Measurements from ENCODE around the gene METTL9. TPM values are rescaled to one million over a fixed set of nuclear protein-coding genes. Genes with fewer than 3 reads are reported as not detected.

Gene METTL9
- total RNA-seq, 2 donors from 2014 or later: 98.6 to 100 TPM

GRCh38 chr16:21590796-21591195 is 8.6 kb upstream of the METTL9 start:
- no peak overlapping the region for H3K4me3 ChIP-seq
- ATAC-seq (ENCODE audit: insufficient number of reproducible peaks, low FRiP score, low read depth): no peak
- no peaks in the 10 kb centered on the region for H3K27me3 ChIP-seq (replicated peaks; ENCODE audit: insufficient read depth)
- H3K9me3 ChIP-seq: no peaks in the 10 kb centered on the region
- no peaks in the 10 kb centered on the region for H3K4me1 ChIP-seq (ENCODE audit: control insufficient read depth in 1 of 2, low read depth in 2 of 2)
- DNase-seq (ENCODE audit: low spot score): no peak
- no peak for TF ChIP-seq CTCF (IDR thresholded peaks at IDR 0.05)
- no peaks in the 10 kb centered on the region for H3K36me3 ChIP-seq
- no peak overlapping the region for H3K27ac ChIP-seq

- Histone ChIP-seq H3K27me3 (replicated peaks; ENCODE audit: insufficient read depth) (no peaks in the 10 kb centered on the region), H3K36me3 (no peaks in the 10 kb centered on the region), H3K9me3 (no peaks in the 10 kb centered on the region), H3K27ac (no peak overlapping the region), H3K4me1 (ENCODE audit: control insufficient read depth in 1 of 2, low read depth in 2 of 2) (no peaks in the 10 kb centered on the region), H3K4me3 (no peak overlapping the region)
- no peak for DNase-seq (ENCODE audit: low spot score)
- ATAC-seq (ENCODE audit: insufficient number of reproducible peaks, low FRiP score, low read depth): no peak
- no peak for TF ChIP-seq CTCF (IDR thresholded peaks at IDR 0.05)
Observed at GRCh38 chr16:21592191-21592590, 7.2 kb upstream of the METTL9 start.

GRCh38 chr16:21593530-21594289 is 5.7 kb upstream of the METTL9 start:
- ATAC-seq (ENCODE audit: insufficient number of reproducible peaks, low FRiP score, low read depth) (no peak), DNase-seq (ENCODE audit: low spot score) (no peak)
- peaks cover 0 to 4% of the 10 kb centered on the region in 2 donors for H3K4me1 ChIP-seq (ENCODE audit: control insufficient read depth in 1 of 2, low read depth in 2 of 2)
- H3K27ac ChIP-seq: no peak overlapping the region
- no peaks in the 10 kb centered on the region for H3K36me3 ChIP-seq
- no peak for TF ChIP-seq CTCF (IDR thresholded peaks at IDR 0.05)
- H3K4me3 ChIP-seq: no peak overlapping the region
- H3K27me3 ChIP-seq (replicated peaks; ENCODE audit: insufficient read depth): no peaks in the 10 kb centered on the region
- H3K9me3 ChIP-seq: no peaks in the 10 kb centered on the region

- Histone ChIP-seq H3K27ac (no peak overlapping the region), H3K36me3 (no peaks in the 10 kb centered on the region), H3K4me3 (no peak overlapping the region), H3K4me1 (ENCODE audit: control insufficient read depth in 1 of 2, low read depth in 2 of 2) (peaks cover 2 to 26% of the 10 kb centered on the region in 2 donors), H3K9me3 (no peaks in the 10 kb centered on the region), H3K27me3 (replicated peaks; ENCODE audit: insufficient read depth) (no peaks in the 10 kb centered on the region)
- no peak for ATAC-seq (ENCODE audit: insufficient number of reproducible peaks, low FRiP score, low read depth)
- DNase-seq (ENCODE audit: low spot score): no peak
- TF ChIP-seq CTCF (IDR thresholded peaks at IDR 0.05): no peak
Observed at GRCh38 chr16:21597561-21598030, 1.8 kb upstream of the METTL9 start.

GRCh38 chr16:21598206-21598605 is 1.2 kb upstream of the METTL9 start:
- Histone ChIP-seq H3K9me3 (no peaks in the 10 kb centered on the region), H3K4me1 (ENCODE audit: control insufficient read depth in 1 of 2, low read depth in 2 of 2) (peaks cover 2 to 26% of the 10 kb centered on the region in 2 donors), H3K27ac (no peak overlapping the region), H3K36me3 (no peaks in the 10 kb centered on the region), H3K27me3 (replicated peaks; ENCODE audit: insufficient read depth) (no peaks in the 10 kb centered on the region), H3K4me3 (no peak overlapping the region)
- ATAC-seq (ENCODE audit: insufficient number of reproducible peaks, low FRiP score, low read depth) (no peak), DNase-seq (ENCODE audit: low spot score) (no peak)
- TF ChIP-seq CTCF (IDR thresholded peaks at IDR 0.05): no peak
